ENCODE results near the gene KAZN. TPM values are rescaled to one million over a fixed set of nuclear protein-coding genes. Genes with fewer than 3 reads are reported as not detected.

KAZN gene
- total and polyA plus RNA-seq, 2 donors (not counting 1 experiment from before 2014, with no cell fraction given), result 3.4 to 5.0 TPM

GRCh38 chr1:15065291-15065690 is 466.8 kb downstream of the KAZN start:
- Histone ChIP-seq H3K9ac (ENCODE audit: insufficient read depth, low read length) (no peak overlapping the region), H3K9me3 (ENCODE audit: control insufficient read depth, insufficient read depth, low read depth, low read length) (no peaks in the 10 kb centered on the region), H3K4me1 (ENCODE audit: control insufficient read depth, extremely low read depth, insufficient read depth, low read length) (no peaks in the 10 kb centered on the region), H3K4me2 (ENCODE audit: extremely low read depth, insufficient read depth, low read length) (no peak overlapping the region), H2AFZ (ENCODE audit: low read length) (no peak overlapping the region), H3K36me3 (ENCODE audit: control insufficient read depth, insufficient read depth, low read length) (peaks cover 2% of the 10 kb centered on the region), H3K27me3 (ENCODE audit: control insufficient read depth, insufficient read depth, low read length) (no peaks in the 10 kb centered on the region), H3K27ac (ENCODE audit: insufficient read depth, low read length) (no peak overlapping the region), H4K20me1 (ENCODE audit: control insufficient read depth, extremely low read depth, insufficient read depth, low read length) (no peaks in the 10 kb centered on the region), H3K4me3 (replicated peaks in 1 of 4; ENCODE audit: control extremely low read depth in 1 of 4, insufficient read depth in 1 of 4, low read depth in 3 of 4, low read length in 4 of 4) (no peak overlapping the region), H3K79me2 (ENCODE audit: control insufficient read depth, insufficient read depth, low read length) (no peaks in the 10 kb centered on the region)
- DNase-seq (ENCODE audit: low read depth in 2 of 2), result no peak
- no peak for TF ChIP-seq CTCF (conservative IDR thresholded peaks at IDR 0.05 in 1 of 2, IDR thresholded peaks at IDR 0.05 in 1 of 2; ENCODE audit: low read depth in 1 of 2, low read length in 2 of 2)
- no peak for TF ChIP-seq EZH2 (IDR thresholded peaks at IDR 0.05; ENCODE audit: low read length, missing control alignments)

GRCh38 chr1:15065736-15066135 is 467.3 kb downstream of the KAZN start:
- H3K9me3 ChIP-seq (ENCODE audit: control insufficient read depth, insufficient read depth, low read depth, low read length), result no peaks in the 10 kb centered on the region
- no peaks in the 10 kb centered on the region for H3K27me3 ChIP-seq (ENCODE audit: control insufficient read depth, insufficient read depth, low read length)
- no peak overlapping the region for H3K9ac ChIP-seq (ENCODE audit: insufficient read depth, low read length)
- H3K27ac ChIP-seq (ENCODE audit: insufficient read depth, low read length), result no peak overlapping the region
- H3K4me1 ChIP-seq (ENCODE audit: control insufficient read depth, extremely low read depth, insufficient read depth, low read length), result no peaks in the 10 kb centered on the region
- no peak overlapping the region for H3K4me3 ChIP-seq (replicated peaks in 1 of 4; ENCODE audit: control extremely low read depth in 1 of 4, insufficient read depth in 1 of 4, low read depth in 3 of 4, low read length in 4 of 4)
- peaks cover 2% of the 10 kb centered on the region for H3K36me3 ChIP-seq (ENCODE audit: control insufficient read depth, insufficient read depth, low read length)
- H4K20me1 ChIP-seq (ENCODE audit: control insufficient read depth, extremely low read depth, insufficient read depth, low read length), result no peaks in the 10 kb centered on the region
- no peak overlapping the region for H2AFZ ChIP-seq (ENCODE audit: low read length)
- no peaks in the 10 kb centered on the region for H3K79me2 ChIP-seq (ENCODE audit: control insufficient read depth, insufficient read depth, low read length)
- TF ChIP-seq EZH2 (IDR thresholded peaks at IDR 0.05; ENCODE audit: low read length, missing control alignments) (no peak), CTCF (conservative IDR thresholded peaks at IDR 0.05 in 1 of 2, IDR thresholded peaks at IDR 0.05 in 1 of 2; ENCODE audit: low read depth in 1 of 2, low read length in 2 of 2) (no peak)
- no peak for DNase-seq (ENCODE audit: low read depth in 2 of 2)
- no peak overlapping the region for H3K4me2 ChIP-seq (ENCODE audit: extremely low read depth, insufficient read depth, low read length)

- Histone ChIP-seq H3K9me3 (ENCODE audit: control insufficient read depth, insufficient read depth, low read depth, low read length) (no peaks in the 10 kb centered on the region), H3K4me2 (ENCODE audit: extremely low read depth, insufficient read depth, low read length) (no peak overlapping the region), H3K4me1 (ENCODE audit: control insufficient read depth, extremely low read depth, insufficient read depth, low read length) (no peaks in the 10 kb centered on the region), H3K27me3 (ENCODE audit: control insufficient read depth, insufficient read depth, low read length) (no peaks in the 10 kb centered on the region), H3K27ac (ENCODE audit: insufficient read depth, low read length) (no peak overlapping the region), H2AFZ (ENCODE audit: low read length) (no peak overlapping the region), H3K9ac (ENCODE audit: insufficient read depth, low read length) (no peak overlapping the region), H3K4me3 (replicated peaks in 1 of 4; ENCODE audit: control extremely low read depth in 1 of 4, insufficient read depth in 1 of 4, low read depth in 3 of 4, low read length in 4 of 4) (no peak overlapping the region), H3K36me3 (ENCODE audit: control insufficient read depth, insufficient read depth, low read length) (peaks cover 2% of the 10 kb centered on the region), H4K20me1 (ENCODE audit: control insufficient read depth, extremely low read depth, insufficient read depth, low read length) (no peaks in the 10 kb centered on the region), H3K79me2 (ENCODE audit: control insufficient read depth, insufficient read depth, low read length) (no peaks in the 10 kb centered on the region)
- no peak for TF ChIP-seq EZH2 (IDR thresholded peaks at IDR 0.05; ENCODE audit: low read length, missing control alignments)
- TF ChIP-seq CTCF (conservative IDR thresholded peaks at IDR 0.05 in 1 of 2, IDR thresholded peaks at IDR 0.05 in 1 of 2; ENCODE audit: low read depth in 1 of 2, low read length in 2 of 2), result no peak
- DNase-seq (ENCODE audit: low read depth in 2 of 2), result no peak
Measured at GRCh38 chr1:15066191-15066590, 467.7 kb downstream of the KAZN start.

Measured in fibroblast of lung (primary cell).